Ishikawa (cell line): Measurements from ENCODE around the gene LOXL3.

ENCODE experiments used
- CEBPB ChIP-seq: IDR thresholded peaks from 2 replicates; pipeline ENCODE4 v1.6.1; 2012
- CREB1 ChIP-seq: IDR thresholded peaks from 2 replicates; pipeline ENCODE4 v1.6.1; 2012; ENCODE audit warnings: low read depth
- EGR1 ChIP-seq: IDR thresholded peaks from 2 replicates; pipeline ENCODE4 v1.6.1; 2012
- EP300 ChIP-seq: IDR thresholded peaks from 2 replicates; pipeline ENCODE4 v1.6.1; 2012; ENCODE audit warnings: borderline replicate concordance
- FOXM1 ChIP-seq: IDR thresholded peaks from 2 replicates; pipeline ENCODE4 v1.6.1; 2012; ENCODE audit warnings: low read depth, borderline replicate concordance
- MAX ChIP-seq: IDR thresholded peaks from 2 replicates; pipeline ENCODE4 v1.6.1; 2012
- NFIC ChIP-seq: IDR thresholded peaks from 2 replicates; pipeline ENCODE4 v1.6.1; 2012
- RAD21 ChIP-seq: IDR thresholded peaks from 2 replicates; pipeline ENCODE4 v1.6.1; 2012; ENCODE audit warnings: low read depth
- TAF1 ChIP-seq: IDR thresholded peaks from 2 replicates; pipeline ENCODE4 v1.6.1; 2012; ENCODE audit warnings: low read depth, mild to moderate bottlenecking
- TCF12 ChIP-seq: IDR thresholded peaks from 2 replicates; pipeline ENCODE4 v1.6.1; 2012; ENCODE audit warnings: low read depth
- TEAD4 ChIP-seq: IDR thresholded peaks from 2 replicates; pipeline ENCODE4 v1.6.1; 2012
- YY1 ChIP-seq: IDR thresholded peaks from 2 replicates; pipeline ENCODE4 v1.6.1; 2012; ENCODE audit warnings: low read depth
- ZBTB7A ChIP-seq: IDR thresholded peaks from 2 replicates; pipeline ENCODE4 v1.6.1; 2012; ENCODE audit warnings: low read depth
- TF ChIP-seq, protein P1 (sequence below): IDR thresholded peaks from 2 replicates; pipeline ENCODE4 v1.6.1; 2012
- TF ChIP-seq, protein P2 (sequence below): IDR thresholded peaks from 2 replicates; pipeline ENCODE4 v1.6.1; 2012; ENCODE audit warnings: low read depth, mild to moderate bottlenecking

LOXL3 gene

DNA sequence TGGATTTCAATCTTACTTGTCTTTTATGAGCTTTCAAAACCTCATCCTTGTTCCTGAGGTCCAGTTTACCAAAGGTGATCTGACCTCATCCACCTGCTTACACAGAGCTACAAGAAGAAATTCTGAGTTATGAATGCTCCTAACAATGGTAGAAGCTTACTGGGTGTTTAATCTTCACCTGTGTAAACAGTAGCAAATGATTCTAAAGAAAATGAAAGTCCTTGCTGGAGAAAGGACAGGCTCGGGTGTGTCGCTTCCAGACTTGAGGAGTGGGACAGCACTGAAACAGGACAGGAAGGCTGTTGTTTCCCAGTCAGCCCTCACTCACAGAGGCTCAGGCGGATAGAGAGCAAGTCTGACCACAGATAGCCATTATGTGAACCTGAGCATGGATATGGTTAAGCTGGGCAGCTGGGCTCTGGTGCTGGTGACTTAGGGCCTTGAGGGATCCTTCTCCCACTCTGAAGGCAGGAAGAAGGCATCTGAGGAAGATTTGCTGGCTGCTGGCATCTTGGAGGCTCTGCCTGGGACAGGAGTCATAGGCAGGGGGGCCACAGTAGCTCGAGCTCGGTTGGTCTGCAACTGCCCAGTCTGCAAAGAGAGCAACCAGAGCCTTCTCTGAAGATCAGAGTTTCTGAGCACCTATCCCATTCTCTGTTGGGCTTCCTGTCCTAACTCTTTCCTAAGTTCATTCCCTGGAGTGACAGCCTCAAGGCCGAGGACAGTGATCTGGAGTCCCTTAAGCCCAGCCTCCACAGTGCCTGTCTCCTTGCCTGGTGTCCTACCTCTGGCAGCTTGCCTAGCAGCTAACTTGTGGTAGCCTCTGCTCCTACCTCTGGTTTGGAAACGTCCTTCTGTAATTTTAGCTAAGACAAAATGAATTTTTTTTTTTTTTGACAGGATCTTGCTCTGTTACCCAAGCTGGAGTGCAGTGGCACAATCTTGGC, 4.8 kb upstream of the LOXL3 start:
- TF ChIP-seq CREB1 = no peak
- no peak for TF ChIP-seq CEBPB
- TF ChIP-seq YY1 = no peak
- TF ChIP-seq, protein P1, sequence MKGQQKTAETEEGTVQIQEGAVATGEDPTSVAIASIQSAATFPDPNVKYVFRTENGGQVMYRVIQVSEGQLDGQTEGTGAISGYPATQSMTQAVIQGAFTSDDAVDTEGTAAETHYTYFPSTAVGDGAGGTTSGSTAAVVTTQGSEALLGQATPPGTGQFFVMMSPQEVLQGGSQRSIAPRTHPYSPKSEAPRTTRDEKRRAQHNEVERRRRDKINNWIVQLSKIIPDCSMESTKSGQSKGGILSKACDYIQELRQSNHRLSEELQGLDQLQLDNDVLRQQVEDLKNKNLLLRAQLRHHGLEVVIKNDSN = no peak
- no peak for TF ChIP-seq FOXM1
- no peak for TF ChIP-seq TAF1
- TF ChIP-seq RAD21 = no peak
- TF ChIP-seq TCF12 = no peak
- no peak for TF ChIP-seq MAX
- no peak for TF ChIP-seq ZBTB7A

DNA sequence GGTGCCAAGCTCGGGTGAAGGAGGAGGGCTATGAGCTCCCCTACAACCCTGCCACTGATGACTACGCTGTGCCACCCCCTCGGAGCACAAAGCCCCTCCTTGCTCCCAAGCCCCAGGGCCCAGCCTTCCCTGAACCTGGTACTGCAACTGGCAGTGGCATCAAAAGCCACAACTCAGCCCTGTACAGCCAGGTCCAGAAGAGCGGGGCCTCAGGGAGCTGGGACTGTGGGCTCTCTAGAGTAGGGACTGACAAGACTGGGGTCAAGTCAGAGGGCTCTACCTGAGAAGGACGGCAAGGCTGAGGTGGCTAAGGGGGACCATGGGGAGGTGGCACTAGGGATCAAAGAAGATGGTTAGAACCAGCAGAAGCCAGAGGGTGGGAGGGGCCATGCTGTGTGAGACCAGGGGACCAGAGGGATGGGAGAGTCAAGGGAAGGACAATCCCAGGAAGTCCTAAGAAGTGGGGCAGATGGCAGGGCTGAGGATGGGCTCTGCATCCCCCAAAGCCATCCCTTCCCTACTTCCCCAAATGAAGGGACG, 3.2 kb upstream of the LOXL3 start:
- TF ChIP-seq TCF12 = no peak
- TF ChIP-seq, protein P2, sequence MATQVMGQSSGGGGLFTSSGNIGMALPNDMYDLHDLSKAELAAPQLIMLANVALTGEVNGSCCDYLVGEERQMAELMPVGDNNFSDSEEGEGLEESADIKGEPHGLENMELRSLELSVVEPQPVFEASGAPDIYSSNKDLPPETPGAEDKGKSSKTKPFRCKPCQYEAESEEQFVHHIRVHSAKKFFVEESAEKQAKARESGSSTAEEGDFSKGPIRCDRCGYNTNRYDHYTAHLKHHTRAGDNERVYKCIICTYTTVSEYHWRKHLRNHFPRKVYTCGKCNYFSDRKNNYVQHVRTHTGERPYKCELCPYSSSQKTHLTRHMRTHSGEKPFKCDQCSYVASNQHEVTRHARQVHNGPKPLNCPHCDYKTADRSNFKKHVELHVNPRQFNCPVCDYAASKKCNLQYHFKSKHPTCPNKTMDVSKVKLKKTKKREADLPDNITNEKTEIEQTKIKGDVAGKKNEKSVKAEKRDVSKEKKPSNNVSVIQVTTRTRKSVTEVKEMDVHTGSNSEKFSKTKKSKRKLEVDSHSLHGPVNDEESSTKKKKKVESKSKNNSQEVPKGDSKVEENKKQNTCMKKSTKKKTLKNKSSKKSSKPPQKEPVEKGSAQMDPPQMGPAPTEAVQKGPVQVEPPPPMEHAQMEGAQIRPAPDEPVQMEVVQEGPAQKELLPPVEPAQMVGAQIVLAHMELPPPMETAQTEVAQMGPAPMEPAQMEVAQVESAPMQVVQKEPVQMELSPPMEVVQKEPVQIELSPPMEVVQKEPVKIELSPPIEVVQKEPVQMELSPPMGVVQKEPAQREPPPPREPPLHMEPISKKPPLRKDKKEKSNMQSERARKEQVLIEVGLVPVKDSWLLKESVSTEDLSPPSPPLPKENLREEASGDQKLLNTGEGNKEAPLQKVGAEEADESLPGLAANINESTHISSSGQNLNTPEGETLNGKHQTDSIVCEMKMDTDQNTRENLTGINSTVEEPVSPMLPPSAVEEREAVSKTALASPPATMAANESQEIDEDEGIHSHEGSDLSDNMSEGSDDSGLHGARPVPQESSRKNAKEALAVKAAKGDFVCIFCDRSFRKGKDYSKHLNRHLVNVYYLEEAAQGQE = no peak
- TF ChIP-seq EP300 = no peak
- no peak for TF ChIP-seq YY1
- no peak for TF ChIP-seq NFIC
- TF ChIP-seq CREB1 = no peak
- TF ChIP-seq RAD21 = no peak
- no peak for TF ChIP-seq CEBPB
- no peak for TF ChIP-seq ZBTB7A

GRCh38 chr2:74556159-74556558, 2.4 kb upstream of the LOXL3 start:
- no peak for TF ChIP-seq TCF12
- no peak for TF ChIP-seq CREB1
- TF ChIP-seq RAD21 = no peak

DNA sequence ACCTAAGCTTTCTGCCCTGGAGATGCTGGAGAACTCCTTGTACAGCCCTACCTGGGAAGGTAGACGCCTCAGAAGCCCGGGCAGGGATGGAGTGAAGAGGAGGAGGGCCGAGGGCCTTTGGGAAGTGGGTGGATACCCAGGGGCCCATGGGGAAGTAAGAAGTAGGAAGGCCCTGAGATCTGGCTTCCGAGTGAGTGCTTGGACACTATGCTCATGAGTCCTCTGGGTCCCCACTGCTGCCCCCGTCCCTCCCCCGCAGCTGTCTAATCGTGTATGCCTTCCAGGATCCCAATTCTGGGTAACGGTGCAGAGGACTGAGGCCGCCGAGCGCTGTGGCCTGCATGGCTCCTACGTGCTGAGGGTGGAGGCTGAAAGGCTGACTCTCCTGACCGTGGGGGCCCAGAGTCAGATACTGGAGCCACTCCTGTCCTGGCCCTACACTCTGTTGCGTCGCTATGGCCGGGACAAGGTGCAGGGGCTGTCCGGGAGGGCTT, 1.9 kb upstream of the LOXL3 start:
- TF ChIP-seq EGR1 = no peak
- no peak for TF ChIP-seq NFIC
- TF ChIP-seq, protein P1 = no peak
- no peak for TF ChIP-seq EP300
- no peak for TF ChIP-seq TAF1
- no peak for TF ChIP-seq TCF12
- TF ChIP-seq TEAD4 = no peak
- no peak for TF ChIP-seq ZBTB7A
- TF ChIP-seq CREB1 = no peak
- TF ChIP-seq YY1 = no peak
- TF ChIP-seq, protein P2 = no peak

- TF ChIP-seq TEAD4 (no peak), EGR1 (no peak), CREB1 (no peak), FOXM1 (no peak), MAX (peak; percentile 62; the same call in 1 of the 2 replicates), RAD21 (no peak), EP300 (no peak), TAF1 (peak; percentile 42; the same call in 1 of the 2 replicates), TCF12 (no peak; the same call in 1 of the 2 replicates), CEBPB (no peak), YY1 (no peak), NFIC (no peak), ZBTB7A (0 out of 2 replicates have a peak, but pooled peaks have one; percentile 47)
- TF ChIP-seq, protein P1 = no peak
- TF ChIP-seq, protein P2 = no peak
Measured at GRCh38 chr2:74554820-74555531, 1.2 kb upstream of the LOXL3 start.
